ENCODE results near the gene DNAJB13. TPM values are rescaled to one million over a fixed set of nuclear protein-coding genes. Genes with fewer than 3 reads are reported as not detected.

DNAJB13 gene
- total RNA-seq, 1 experiment from 2014 or later, result not detected

DNA sequence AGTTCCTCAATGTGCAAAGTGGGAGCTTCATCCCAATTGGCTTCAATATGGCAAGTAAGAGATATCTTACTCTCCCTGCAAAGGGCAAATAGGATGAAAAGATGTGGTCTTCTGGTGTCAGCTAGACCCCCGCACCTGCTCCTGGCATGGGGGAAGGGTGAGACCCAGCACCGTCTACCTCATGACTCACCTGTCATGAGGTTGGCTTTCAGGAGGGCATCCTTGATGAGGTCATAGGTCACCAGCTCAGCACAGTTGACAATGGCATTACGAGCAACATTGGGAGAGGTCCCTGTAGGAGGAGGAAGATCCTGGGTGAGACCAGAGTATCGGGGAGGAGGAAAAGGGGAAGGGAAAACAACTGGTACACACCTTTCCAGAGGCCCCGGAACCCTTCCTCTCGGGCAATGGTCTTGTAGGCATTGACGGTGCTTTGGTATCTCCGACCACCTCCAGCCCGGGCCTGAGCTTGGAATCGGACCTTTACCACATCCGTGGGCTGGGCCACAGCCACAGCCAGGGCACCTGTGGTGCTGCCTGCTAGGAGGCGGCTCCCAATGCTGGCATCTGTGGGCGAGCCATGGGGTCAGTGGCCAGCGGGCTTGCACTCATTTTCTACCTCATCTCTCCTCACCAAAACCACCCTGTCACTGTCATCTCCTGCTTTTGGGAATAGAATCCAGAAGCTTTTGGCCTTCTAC, 25.8 kb downstream of the DNAJB13 start:
- H3K4me3 Mint-ChIP-seq, result no peak overlapping the region
- no peak overlapping the region for H3K27ac Mint-ChIP-seq
- no peak for DNase-seq
- no peak overlapping the region for H2BK15ac ChIP-seq (ENCODE audit: low read depth, low read length)
- no peak overlapping the region for H3K14ac ChIP-seq (ENCODE audit: insufficient read depth, low read length)
- H3K9ac ChIP-seq (ENCODE audit: extremely low read depth, insufficient read length, low read length), result no peak overlapping the region
- peaks cover 57 to 78% (median 77%) of the 10 kb centered on the region in 3 experiments; a peak in 6 of 7 replicates for H3K36me3 Mint-ChIP-seq (ENCODE audit: insufficient read depth in 1 of 3, low read depth in 3 of 3)
- peaks cover 2% of the 10 kb centered on the region for H3K23me2 ChIP-seq (ENCODE audit: insufficient read length, low read depth, low read length, poor library complexity, severe bottlenecking)
- H3K4me1 Mint-ChIP-seq, result peaks cover 19 to 27% of the 10 kb centered on the region in 2 experiments
- TF ChIP-seq, protein P1, sequence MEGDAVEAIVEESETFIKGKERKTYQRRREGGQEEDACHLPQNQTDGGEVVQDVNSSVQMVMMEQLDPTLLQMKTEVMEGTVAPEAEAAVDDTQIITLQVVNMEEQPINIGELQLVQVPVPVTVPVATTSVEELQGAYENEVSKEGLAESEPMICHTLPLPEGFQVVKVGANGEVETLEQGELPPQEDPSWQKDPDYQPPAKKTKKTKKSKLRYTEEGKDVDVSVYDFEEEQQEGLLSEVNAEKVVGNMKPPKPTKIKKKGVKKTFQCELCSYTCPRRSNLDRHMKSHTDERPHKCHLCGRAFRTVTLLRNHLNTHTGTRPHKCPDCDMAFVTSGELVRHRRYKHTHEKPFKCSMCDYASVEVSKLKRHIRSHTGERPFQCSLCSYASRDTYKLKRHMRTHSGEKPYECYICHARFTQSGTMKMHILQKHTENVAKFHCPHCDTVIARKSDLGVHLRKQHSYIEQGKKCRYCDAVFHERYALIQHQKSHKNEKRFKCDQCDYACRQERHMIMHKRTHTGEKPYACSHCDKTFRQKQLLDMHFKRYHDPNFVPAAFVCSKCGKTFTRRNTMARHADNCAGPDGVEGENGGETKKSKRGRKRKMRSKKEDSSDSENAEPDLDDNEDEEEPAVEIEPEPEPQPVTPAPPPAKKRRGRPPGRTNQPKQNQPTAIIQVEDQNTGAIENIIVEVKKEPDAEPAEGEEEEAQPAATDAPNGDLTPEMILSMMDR (conservative IDR thresholded peaks at IDR 0.05), result no peak
- H3K27me3 ChIP-seq (ENCODE audit: insufficient read depth, low read length), result no peaks in the 10 kb centered on the region
- H2AK5ac ChIP-seq (ENCODE audit: insufficient read length, low read length), result no peak overlapping the region
- H2BK120ac ChIP-seq (ENCODE audit: low read depth, low read length, poor library complexity, severe bottlenecking), result no peak overlapping the region
- H3K23ac ChIP-seq (ENCODE audit: insufficient read length, low read depth, low read length), result no peak overlapping the region
- no peak overlapping the region for H2BK12ac ChIP-seq (ENCODE audit: insufficient read length, low read depth, low read length)
- H3K18ac ChIP-seq (ENCODE audit: insufficient read length, low read depth, low read length), result no peak overlapping the region
- H4K5ac ChIP-seq (ENCODE audit: insufficient read length, low read depth, low read length), result no peak overlapping the region
- no peak overlapping the region for H4K91ac ChIP-seq (ENCODE audit: insufficient read length, low read depth, low read length)
- no peak overlapping the region for H3K4ac ChIP-seq (ENCODE audit: low read depth, low read length)
- H3T11ph ChIP-seq (ENCODE audit: low read length), result no peak overlapping the region
- no peak overlapping the region for H3K56ac ChIP-seq (ENCODE audit: insufficient read length, low read depth, low read length)
- no CpG with 5 or more reads among the region's 14 CpGs for WGBS (ENCODE audit: extremely low coverage, insufficient read length, low lambda C conversion rate)
- H3K4me1 ChIP-seq (ENCODE audit: insufficient read depth, low read length), result no peaks in the 10 kb centered on the region; the same call in 1 of the 2 replicates
- H2BK20ac ChIP-seq (ENCODE audit: low read depth, low read length, poor library complexity, severe bottlenecking), result no peak overlapping the region
- no peak overlapping the region for H2BK5ac ChIP-seq (ENCODE audit: insufficient read length, low read length)
- no peak overlapping the region for H4K8ac ChIP-seq (replicated peaks; ENCODE audit: insufficient read length, low read depth, low read length)
- H4K20me1 ChIP-seq (ENCODE audit: control insufficient read depth, insufficient read depth, insufficient read length), result no peaks in the 10 kb centered on the region
- no peaks in the 10 kb centered on the region; a peak in 1 of 5 replicates for H3K9me3 Mint-ChIP-seq
- no peaks in the 10 kb centered on the region for H3K79me1 ChIP-seq (ENCODE audit: insufficient read depth, low read depth, low read length, poor library complexity, severe bottlenecking)
- no peak overlapping the region for H2AFZ ChIP-seq (ENCODE audit: low read length)
- no peaks in the 10 kb centered on the region for H3K27me3 Mint-ChIP-seq (ENCODE audit: low read depth)
- no peak overlapping the region for H3K27ac ChIP-seq (ENCODE audit: insufficient read length, low read depth, low read length)
- no peaks in the 10 kb centered on the region for H3K79me2 ChIP-seq (ENCODE audit: insufficient read depth, low read length)
- H3K9me3 ChIP-seq (ENCODE audit: control insufficient read depth, low read depth, low read length), result no peaks in the 10 kb centered on the region
- no peak overlapping the region for H3K4me2 ChIP-seq (ENCODE audit: insufficient read depth, insufficient read length, low read length)

Measured in H9 (cell line).